GM18861 (cell line): ENCODE measurements around the gene TNFRSF8.

Source experiments
- ATAC-seq: cut with Tn5 transposase; IDR thresholded peaks from one replicate; pipeline ENCODE4 v1.9.1; 2021; ENCODE audit not compliant: unreplicated experiment

TNFRSF8 gene

DNA sequence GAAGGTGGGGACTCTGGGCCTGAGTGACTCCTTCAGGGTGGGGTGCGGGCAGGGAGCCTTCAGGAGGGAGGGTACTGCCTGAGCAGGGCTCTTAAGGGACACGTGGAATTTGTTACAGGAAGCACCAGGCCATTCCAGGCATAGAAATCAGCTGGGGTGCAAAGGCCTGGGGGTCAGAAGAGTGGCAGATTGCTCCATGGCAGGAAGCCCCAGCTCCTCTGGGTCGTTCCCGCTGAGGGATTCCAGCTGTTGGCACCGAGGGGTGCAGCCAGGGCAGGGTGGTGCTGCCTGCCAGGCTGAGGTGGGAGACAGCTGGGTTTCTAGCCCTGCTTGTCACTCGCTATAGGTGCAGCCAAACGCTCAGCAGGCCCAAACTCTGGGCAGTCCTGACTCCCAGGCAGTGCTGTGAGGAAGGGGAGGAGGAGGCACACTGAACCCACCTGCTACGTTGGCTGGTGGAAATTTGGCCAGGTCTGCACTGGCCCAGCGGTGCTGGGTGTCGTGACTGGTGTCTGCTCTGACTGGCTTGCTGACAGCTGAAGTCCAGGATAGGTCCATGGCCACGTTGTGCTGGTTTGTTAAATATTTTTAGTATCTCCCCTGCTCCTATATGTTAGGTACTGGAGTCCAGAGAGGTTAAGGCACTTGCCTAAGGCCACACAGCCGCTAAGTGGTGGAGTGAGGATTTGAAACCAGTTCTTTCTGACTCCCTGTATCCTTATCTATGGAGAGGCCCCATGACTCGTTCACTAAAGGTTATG is 123.0 kb downstream of the TNFRSF8 start:
- ATAC-seq, result no peak

DNA sequence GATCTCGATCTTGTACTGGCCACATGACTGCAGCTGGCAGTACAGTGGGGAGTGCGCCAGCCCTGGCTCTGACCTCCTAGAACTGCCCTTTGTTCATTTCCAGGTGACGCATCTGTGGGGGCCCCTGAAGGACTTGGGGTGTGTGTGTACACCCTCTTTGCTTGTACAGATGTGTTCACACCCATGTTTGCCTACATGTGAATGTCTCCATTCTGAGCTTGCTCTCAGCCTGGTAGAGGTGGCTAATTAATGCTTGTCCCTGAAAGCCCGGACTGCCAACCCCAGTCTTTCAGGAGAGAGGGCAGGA is 123.5 kb downstream of the TNFRSF8 start:
- no peak for ATAC-seq

DNA sequence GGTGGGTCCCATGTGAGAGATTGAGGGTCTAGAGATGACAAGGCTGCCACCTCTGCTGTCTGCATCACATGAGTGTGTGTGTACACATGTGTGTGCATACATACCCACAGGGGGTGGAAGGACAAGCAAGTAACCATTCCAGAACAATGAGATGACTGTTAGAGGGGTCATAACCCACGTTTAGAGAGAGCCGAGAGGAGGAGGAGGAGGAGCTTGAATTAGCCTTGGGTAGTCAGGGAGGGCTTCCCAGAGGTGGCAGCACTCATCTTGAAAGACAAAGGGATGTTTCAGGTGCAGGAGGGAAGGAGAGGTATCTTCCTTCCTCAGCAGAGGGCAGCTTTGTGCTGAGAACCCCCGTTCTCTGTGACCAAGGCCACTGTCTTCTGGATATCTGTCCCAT is 125.0 kb downstream of the TNFRSF8 start:
- ATAC-seq, result no peak

DNA sequence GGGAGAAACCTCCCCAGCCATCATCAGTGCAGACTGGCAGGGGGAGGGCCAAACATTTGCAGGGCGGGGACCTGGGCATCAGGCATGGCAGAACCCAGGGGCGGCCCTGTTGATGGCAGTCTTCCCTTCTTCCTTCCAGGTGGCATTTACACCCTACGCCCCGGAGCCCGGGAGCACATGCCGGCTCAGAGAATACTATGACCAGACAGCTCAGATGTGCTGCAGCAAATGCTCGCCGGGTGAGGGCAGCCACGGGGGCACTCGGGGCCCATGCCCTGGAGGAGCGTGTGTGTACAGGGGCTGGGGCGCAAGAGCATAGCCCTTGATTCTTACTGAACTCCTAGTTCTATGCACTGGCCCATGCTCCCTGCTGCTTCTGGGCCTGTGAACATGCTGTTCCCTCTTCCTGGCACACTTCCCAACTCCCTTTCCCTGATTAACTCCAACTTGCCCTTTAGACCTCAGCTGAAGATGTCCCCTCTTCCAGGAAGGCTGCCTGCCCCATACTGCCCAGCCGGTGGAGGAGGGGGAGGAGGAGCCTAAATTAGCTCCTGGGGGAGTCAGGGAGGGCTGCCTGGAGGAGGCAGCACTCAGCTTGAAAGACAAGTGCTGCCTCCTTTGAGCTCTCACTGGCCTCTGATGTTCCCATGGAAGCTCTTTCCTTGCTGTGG is 125.7 kb downstream of the TNFRSF8 start:
- ATAC-seq, result no peak

DNA sequence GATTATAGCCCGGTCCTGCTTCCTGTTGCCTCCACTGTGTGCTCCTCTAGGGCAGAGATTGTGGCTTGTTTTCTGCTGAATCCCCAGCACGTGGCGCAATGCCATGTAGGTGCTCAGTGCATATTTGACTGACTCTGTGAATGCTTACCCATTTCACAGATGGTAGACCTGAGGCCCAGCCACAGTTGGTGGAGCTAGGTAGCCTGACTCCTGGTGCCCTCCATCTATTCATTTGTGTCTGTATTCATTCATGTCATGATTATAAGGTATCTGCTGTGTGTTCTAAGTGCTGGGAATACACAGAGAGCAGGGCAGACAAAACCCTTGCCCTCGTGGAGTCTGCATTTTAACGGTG is 126.2 kb downstream of the TNFRSF8 start:
- ATAC-seq, result no peak

DNA sequence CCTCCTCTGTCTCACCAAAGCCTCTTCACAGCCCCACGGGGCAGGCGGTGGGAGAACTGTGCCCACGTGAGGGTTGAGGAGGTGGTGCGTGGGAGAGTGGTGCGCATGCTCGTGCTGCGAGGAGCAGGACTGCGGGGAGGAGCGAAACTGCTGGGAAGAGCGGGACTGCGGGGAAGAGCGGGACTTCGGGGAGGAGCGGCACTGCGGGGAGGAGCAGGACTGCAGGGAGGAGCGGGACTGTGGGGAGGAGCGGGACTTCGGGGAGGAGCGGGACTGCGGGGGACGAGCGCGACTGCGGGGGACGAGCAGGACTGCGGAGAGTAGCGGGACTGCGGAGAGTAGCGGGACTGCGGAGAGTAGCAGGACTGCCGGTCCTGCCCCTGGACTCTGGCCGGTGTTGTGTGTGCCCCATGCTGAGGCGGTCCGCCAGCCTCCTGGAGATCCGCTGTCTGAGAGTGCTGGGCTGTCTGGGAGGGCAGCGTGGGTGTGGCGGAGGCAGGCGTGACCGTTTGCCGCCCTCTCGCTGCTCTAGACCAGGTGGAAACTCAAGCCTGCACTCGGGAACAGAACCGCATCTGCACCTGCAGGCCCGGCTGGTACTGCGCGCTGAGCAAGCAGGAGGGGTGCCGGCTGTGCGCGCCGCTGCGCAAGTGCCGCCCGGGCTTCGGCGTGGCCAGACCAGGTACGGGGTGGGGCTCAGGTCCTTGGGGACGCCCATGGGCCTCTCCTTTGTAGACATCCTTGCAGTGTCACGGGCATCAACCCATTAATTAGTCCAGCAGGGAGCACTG is 128.3 kb downstream of the TNFRSF8 start:
- ATAC-seq, result no peak
